ENCODE data around the gene CLTA.

Gene CLTA, protein sequence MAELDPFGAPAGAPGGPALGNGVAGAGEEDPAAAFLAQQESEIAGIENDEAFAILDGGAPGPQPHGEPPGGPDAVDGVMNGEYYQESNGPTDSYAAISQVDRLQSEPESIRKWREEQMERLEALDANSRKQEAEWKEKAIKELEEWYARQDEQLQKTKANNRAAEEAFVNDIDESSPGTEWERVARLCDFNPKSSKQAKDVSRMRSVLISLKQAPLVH

DNA sequence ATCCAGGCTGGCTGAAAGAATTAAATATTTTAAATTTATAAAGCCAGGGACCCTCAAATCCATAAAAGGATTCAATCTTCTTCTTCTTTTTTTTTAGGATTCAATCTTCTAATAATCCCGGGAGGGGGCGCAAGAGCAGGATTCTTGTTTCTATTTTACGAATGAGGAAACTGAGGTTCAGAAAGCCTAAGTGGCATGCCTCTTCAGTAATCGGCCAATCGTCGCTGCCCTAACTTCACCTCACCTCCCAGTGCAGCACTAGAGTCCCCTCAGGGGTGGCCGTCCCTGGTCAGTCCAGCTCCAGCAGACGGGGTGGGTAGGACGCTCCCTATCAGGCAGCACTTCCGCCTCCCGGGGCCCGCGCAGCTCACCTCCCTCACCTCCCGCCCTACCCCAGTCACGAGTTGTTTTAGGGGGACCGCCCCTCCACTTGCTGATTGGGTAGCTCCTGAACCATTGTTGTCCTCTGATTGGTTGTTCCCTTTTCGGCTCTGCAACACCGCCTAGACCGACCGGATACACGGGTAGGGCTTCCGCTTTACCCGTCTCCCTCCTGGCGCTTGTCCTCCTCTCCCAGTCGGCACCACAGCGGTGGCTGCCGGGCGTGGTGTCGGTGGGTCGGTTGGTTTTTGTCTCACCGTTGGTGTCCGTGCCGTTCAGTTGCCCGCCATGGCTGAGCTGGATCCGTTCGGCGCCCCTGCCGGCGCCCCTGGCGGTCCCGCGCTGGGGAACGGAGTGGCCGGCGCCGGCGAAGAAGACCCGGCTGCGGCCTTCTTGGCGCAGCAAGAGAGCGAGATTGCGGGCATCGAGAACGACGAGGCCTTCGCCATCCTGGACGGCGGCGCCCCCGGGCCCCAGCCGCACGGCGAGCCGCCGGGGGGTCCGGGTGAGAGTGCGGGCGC lies at the start of gene CLTA:
Gene CLTA, plus strand, starts transcription at position 534 of the 902 bp plus-strand sequence. Its CDS starts 136 bp downstream, at position 670.
- peak; percentile 99 for DNase-seq
- in situ Hi-C loops (cut with MboI; ENCODE audit: low pct_unique_long_range_greater_than_20kb, low sequenced_read_pairs) = no loop called here

DNA sequence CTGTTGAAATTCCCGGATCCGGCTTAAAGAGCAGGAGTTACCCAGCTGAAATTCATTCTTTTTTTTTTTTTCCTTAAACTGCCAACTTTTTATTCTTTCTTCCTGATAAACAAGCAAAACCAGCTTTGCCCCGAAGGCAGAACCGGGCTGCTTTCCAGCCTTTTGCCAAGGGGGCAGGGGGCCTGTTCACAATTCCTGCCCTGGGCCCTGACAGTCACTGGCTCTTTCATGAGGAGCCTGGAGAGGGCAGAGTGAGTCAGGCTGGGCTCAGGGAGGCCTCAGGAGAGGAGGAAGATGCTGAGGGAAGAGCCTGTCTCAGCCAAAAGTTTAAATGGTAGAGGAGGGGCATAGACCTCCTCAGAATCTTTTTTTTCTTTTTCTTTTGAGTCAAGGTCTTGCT lies 49.4 kb upstream of the CLTA start:
- in situ Hi-C loops (cut with MboI; ENCODE audit: low pct_unique_long_range_greater_than_20kb, low sequenced_read_pairs) = no loop called here
- no peak for DNase-seq

DNA sequence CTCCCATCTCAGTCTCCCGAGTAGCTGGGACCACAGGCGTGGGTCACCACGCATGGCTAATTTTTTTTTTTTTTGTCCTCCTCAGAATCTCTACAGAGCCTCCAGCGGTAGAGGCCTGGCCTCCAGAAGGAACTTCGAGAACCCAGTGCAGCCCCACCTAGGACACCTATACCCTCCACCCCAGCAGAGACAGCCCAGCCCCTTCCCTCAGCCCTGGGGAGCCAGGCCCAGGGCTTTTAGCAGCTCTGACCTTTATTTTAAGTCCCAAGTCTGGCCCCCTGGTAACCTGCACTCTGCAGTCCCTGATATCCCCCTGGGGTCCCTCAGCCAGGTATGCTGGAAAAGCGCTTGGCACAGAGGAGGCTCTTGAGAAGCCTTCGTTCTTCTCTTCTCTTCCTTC lies 49.0 kb upstream of the CLTA start:
- DNase-seq = no peak
- in situ Hi-C loops (cut with MboI; ENCODE audit: low pct_unique_long_range_greater_than_20kb, low sequenced_read_pairs) = no loop called here

DNA sequence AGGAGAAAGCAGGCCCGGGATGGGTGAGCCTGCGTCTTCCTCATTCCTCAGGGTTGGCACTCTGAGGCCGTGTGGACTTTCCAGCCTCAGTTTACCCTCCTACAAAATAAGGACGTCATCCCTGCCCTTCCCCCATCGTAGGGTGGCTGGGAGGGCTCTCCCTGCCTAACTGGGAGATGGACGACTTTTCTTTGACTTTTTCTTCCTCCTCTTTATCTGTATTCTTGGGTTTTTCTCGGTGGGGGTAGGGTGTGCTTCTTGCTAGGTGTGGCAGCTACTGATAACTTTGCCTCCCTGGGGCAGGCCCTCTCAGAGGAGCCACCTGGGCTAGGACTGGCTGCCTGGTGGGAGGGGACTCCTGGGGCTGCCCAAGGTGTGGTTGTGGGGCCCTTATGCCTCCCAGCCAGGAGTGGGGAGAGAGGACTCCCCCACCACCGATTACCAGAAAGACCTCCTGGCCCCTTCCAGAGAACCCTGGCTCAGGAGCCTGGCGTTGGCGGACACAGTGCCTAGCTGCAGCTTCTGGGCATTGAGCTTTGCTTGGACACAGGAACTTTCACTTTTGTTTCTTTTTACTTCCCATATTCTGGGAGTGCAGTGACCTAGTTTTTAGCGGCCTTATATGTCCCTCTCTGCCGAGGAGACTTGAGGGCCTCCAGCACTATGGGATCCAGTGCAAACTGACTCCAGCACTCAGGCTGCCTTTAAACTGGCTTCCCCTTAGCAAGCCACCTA lies 48.0 kb upstream of the CLTA start:
- peak; percentile 50 for DNase-seq
- in situ Hi-C loops (cut with MboI; ENCODE audit: low pct_unique_long_range_greater_than_20kb, low sequenced_read_pairs) = no loop called here

DNA sequence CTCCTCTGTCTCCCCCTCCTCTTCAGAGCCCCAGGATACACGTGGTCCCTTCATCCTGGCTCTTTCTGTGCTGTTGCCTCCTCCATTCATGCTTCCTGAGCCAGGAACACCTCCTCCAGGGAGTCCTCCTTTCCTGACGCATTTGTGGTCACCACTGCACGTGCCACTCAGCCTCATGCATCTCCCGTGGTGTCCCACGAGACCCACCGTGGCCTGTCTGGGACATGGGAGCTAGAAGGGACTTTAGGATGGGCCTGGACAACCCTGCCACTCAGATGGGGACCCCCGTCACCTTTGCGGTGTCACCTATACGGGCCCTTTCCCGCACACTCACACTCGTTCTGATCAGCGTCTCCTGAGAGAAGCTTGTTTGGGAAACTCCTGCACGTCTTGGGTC lies 47.5 kb upstream of the CLTA start:
- in situ Hi-C loops (cut with MboI; ENCODE audit: low pct_unique_long_range_greater_than_20kb, low sequenced_read_pairs) = no loop called here
- DNase-seq = no peak

DNA sequence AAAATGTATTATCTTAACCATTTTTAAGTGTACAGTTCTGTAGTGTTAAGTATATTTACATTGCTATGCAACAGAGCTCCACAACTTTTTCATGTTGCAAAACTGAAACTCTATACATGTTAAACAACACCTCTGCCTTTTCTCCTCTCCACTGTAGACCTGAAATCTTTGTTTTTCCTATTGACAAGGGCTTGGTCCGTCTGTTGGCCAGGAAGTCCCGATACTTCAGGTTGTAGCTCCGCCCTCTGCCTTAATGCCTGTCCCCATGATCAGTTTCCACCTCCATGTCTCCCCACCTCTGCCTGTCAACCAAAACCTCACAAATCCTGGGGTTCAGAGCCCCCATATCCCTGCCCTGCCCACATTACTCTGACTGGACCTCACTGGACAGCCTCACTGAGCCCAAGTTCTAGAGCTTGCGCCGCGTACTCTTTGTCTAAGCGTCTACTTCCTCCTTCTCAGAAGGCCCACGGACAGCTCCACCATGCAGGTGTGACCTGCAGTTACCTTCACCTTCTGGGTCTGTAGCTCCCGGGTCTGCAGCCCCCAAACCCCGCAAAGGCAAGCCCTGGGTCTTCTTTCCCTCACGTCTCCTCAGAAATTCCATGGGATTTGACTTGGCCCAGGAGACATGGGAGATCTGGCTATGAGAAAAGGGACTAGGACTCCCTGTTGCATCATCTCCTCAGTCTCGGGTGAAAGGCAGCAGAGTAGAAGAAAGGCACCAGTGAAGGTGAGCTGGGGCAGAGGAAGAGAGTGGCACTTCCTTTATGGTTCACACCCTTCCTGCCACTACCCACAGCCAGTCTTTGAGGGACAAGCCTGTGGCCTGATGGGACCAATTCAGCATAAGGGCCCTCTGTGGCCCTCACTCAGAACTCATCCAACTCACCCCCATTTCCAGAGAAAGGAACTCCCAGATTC lies 46.1 kb upstream of the CLTA start:
- in situ Hi-C loops (cut with MboI; ENCODE audit: low pct_unique_long_range_greater_than_20kb, low sequenced_read_pairs) = no loop called here
- DNase-seq = no peak

DNA sequence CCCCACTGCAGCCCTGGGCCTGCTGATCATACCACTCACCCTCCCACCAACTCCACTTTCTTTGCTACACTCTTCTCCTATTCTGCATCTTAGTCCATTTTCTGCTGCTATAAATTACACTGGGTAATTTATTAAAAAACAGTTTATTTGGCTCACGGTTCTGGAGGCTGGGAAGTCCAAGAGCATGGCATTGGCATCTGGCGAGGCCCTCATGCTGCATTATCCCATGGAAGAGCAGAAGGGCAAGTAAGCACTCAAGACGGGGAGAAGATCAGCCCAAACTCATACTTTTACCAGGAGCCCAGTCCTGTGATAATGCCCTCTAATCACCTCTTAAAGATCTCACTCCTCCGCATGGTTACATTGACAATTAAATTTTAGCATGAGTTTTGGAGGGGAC lies 44.8 kb upstream of the CLTA start:
- no peak for DNase-seq
- in situ Hi-C loops (cut with MboI; ENCODE audit: low pct_unique_long_range_greater_than_20kb, low sequenced_read_pairs) = no loop called here

DNA sequence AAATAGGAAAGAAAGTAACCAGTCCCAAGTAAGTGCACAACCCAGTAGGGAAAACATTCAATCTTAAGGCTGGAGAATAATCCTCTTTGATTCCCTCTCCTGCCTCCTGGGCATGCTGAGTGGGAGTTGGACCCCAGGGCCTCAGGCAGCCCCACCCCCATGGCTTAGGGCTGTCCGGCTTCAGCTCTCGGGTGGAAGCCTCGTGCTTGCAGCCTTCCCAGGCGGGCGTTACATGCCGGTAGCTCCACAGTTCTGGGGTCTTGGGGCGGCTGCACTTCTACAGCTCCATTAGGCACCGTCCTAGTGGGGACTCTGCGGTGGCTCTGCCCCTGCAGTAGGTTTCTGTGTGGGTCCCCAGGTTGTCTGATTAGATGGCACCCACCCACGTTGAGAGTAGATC lies 44.1 kb upstream of the CLTA start:
- in situ Hi-C loops (cut with MboI; ENCODE audit: low pct_unique_long_range_greater_than_20kb, low sequenced_read_pairs) = no loop called here

DNA sequence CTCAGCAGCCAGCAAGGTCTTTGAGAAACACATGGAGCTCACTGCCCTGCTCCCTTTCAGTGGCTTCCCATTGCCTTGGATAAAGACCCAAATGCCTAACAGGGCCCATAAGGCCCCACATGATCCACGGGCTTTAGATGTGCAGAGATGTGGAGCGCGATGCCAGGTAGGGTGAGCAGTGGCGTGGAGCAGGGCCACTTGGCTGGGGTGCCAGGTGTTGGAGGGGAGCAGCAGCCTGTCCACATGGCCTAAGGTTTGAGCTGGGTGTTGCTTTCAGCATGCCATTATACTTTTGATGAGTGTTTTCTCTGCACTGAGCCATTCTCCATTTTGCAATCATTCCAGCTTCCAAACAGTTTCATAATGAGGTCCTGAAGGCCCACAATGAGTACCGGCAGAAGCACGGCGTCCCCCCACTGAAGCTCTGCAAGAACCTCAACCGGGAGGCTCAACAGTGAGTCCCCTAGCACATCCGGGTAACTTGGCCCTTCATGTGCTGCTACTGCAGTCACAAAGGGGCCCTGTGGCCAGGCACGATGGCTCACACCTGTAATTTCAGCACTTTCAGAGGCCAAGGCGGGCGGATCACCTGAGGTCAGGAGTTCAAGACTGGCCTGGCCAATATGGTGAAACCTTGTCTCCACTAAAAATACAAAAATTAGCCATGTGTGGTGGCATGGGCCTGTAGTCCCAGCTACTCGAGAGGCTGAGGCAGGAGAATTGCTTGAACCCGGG lies 43.1 kb upstream of the CLTA start:
- no peak for DNase-seq
- in situ Hi-C loops (cut with MboI; ENCODE audit: low pct_unique_long_range_greater_than_20kb, low sequenced_read_pairs) = no loop called here

More for the DNA sequence above, 44.1 kb upstream of the CLTA start:
- DNase-seq = no peak

DNA sequence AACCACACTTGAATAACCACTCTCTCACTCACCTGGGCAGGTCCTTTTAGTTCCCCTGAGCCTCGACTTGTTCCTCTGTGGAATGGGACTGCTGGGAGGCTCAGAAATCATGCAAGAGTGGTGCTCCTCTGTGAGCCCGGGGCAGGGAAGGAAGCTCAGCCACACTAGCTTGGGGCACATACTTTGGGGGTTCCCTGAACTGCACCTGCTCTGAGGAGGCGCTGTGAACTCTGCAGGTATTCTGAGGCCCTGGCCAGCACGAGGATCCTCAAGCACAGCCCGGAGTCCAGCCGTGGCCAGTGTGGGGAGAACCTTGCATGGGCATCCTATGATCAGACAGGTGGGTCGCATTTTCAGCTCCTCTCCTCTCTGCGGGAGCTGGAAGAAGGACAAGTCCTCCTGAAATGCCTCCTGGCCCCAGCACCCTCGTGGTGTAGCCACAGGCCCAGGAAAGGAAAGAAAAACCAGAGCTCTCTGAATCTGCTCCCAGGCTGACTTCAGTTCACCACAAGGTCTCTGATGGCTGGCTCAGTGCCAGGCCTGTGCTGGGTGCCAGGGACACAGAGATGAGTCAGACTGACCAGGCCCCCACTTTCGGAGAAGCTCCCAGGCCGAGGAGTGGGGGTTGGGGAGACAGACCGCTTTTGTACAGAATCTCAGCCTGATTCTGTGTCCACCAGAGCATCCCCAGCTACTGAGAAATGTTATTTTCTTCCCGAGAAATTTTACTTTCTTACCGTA lies 42.2 kb upstream of the CLTA start:
- in situ Hi-C loops (cut with MboI; ENCODE audit: low pct_unique_long_range_greater_than_20kb, low sequenced_read_pairs) = no loop called here
- DNase-seq = no peak

DNA sequence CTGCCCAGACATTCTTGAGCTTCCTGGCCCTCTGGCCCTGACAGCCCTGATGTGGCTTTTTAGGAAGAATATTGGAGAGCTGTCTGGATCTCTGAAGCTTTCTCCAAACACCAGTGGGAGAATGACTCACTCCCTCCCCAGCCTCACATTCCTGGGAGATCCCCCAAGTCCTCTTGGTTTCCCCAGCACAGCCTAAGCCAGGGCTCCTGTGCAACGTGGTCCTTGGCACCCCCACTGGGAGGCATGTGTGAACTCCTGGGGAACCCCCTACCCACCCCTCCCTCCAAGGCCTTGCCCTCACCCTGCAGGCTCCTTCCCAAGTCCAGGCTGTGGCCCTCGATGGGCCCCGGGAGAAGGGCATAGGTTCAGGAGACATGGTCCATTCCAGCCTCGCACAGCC lies 41.5 kb upstream of the CLTA start:
- in situ Hi-C loops (cut with MboI; ENCODE audit: low pct_unique_long_range_greater_than_20kb, low sequenced_read_pairs) = no loop called here
- no peak for DNase-seq

DNA sequence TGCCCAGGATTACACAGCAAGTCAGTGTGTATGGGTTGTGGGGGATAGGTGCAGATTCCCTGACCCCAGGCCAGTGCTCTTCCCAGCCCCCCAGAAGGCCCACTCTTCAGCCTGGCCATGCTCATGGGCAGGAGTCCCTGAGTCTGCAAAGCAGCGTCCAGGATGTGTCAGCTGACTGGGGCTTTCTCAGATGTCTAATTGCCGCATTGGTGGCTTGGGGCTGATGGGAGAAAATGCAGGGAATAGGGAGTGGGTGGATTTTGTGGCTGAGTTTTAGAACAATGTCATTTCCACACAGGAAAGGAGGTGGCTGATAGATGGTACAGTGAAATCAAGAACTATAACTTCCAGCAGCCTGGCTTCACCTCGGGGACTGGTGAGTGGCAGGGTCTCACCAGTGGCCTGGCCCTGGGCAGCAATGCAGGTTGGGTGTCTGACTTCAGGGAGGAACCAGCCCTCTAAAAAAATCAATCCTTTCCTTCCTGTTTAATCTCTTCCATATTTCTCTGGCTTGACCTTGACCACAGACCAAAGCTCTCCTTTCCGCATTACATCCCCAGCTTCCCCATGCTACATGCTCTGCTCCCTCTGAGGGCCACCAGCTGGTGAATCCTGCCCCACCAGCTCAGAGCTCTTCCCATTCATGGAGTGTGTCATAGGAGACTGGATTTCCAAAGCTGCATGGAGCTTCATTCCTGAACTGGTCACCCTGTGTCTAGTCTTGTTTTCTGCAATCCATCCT lies 40.0 kb upstream of the CLTA start:
- in situ Hi-C loops (cut with MboI; ENCODE audit: low pct_unique_long_range_greater_than_20kb, low sequenced_read_pairs) = no loop called here
- DNase-seq = peak; percentile 57

DNA sequence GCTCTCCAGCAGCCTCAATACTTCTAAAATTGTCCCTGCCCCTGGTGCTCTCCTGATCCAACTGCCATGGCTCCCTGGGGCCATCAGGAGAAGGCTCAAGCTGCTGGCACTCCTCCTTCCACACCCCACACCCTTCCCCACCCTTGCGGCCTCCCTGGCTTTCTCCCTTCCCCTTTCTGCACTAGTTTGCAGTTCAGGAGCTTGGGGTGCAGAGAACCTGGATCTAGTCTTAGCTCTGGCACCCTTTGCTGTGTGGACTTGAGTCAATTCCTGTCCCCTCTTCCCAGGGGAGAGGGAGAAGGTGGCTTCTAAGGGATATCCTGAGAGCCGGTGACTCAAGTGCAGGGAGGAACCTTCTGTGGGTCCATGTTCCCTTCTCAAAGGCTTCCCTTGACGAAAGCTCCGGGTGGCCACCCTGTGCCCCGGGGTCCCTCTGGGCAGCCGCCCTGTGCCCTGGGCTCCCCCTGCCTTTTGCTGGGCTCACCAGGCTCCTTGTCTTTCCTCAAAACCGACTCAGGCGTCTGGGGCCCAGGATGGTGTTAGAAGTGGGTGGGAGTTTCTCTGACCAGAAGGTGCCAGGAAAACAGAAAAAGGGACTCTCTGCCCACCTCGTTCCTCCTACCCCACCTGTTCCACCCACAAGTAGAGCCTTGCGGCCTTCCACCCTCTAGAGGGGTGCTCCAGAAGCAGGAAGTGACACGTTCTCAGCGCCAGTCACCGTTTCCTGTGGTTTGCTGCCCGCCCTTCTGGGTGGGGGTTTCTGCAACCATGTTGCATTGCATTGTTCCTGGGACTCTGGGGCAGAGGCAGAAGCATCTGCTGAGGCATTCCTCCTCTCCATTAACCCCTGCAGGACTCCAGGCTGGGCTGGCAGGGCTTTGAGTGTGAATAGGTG lies 39.2 kb upstream of the CLTA start:
- DNase-seq = peak; percentile 87
- in situ Hi-C loops (cut with MboI; ENCODE audit: low pct_unique_long_range_greater_than_20kb, low sequenced_read_pairs) = no loop called here

DNA sequence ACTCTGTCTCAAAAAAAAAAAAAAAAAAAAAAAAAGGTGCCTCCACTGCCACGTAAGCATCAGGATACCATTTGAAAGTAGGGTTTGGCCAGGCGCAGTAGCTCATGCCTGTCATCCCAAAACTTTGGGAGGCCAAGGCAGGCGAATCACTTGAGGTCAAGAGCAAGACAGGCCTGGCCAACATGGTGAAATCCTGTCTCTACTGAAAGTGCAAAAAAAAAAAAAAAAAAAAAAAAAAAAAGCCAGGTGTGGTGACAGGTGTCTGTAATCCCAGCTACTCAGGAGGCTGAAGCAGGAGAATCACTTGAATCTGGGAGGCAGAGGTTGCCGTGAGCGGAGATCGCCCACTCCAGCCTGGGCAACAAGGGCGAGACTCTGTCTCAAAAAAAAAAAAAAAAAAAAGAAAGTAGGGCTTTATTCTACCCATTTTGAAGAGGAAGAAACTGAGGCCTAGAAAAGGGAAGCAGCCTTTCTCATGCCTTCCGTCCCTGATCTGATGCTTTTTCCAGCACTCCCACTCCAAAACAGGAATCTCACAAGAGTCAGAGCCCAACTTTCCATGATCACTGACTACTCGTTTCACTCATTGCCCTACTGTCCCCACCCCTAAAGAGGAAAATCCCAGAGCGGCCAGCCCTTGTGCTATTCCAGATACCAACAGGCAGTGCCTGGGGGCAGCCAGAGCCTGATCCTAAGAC lies 37.8 kb upstream of the CLTA start:
- in situ Hi-C loops (cut with MboI; ENCODE audit: low pct_unique_long_range_greater_than_20kb, low sequenced_read_pairs) = no loop called here

DNA sequence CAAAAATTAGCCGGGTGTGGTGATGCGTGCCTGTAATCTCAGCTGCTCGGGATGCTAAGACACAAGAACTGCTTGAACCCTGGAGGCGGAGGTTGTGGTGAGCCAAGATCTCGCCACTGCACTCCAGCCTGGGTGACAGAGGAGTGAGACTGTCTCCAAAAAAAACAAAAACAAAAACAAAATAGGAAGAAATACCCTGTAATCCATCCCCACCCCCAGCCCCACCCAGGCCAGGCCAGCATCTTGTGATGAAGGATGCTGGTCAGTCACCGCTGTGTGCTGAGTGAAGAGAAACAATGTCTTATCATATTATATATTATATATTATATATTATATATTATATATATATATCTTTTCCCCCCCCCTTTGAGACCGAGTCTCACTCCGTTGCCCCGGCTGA lies 37.0 kb upstream of the CLTA start:
- DNase-seq = no peak
- in situ Hi-C loops (cut with MboI; ENCODE audit: low pct_unique_long_range_greater_than_20kb, low sequenced_read_pairs) = no loop called here

More for the DNA sequence above, 37.8 kb upstream of the CLTA start:
- no peak for DNase-seq
